ENCODE data around the gene GMNC. TPM values are rescaled to one million over a fixed set of nuclear protein-coding genes. Genes with fewer than 3 reads are reported as not detected.

The GMNC gene
- total RNA-seq, 1 donor from 2014 or later = under 0.01 TPM

DNA sequence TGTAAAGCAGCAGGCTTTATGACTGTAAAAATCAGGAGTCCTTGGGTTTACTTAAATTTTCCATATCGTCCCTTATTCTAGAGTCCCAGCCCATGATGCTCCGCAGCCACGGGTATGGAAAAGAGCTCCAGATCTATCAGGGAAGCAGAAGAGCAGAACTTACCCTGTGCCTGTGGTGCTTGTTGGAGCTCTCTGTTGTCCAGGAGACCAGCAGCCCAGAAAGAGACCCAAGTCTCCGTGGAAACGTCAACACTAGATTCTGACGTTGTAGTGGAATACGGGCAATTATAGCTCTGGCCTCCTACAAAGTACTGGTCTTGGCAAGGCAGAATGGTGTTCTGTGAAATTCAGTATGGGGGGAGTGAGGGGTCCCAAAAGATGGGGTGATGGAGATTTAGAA, 2.0 kb downstream of the GMNC start:
- no peak for TF ChIP-seq CTCF (IDR thresholded peaks at IDR 0.05; ENCODE audit: insufficient read depth, low read length, severe bottlenecking)
- no peaks in the 10 kb centered on the region for H3K36me3 ChIP-seq (ENCODE audit: control insufficient read depth, insufficient read depth, low read length)
- DNase-seq (ENCODE audit: low read depth) (no peak), FAIRE-seq (no peak)
- H3K4me3 ChIP-seq (ENCODE audit: low read depth, low read length) = no peak overlapping the region
- no peaks in the 10 kb centered on the region for H3K27me3 ChIP-seq (ENCODE audit: control insufficient read depth, insufficient read depth, low read length)

GRCh38 chr3:190855151-190855550, 7.3 kb downstream of the GMNC start:
- DNase-seq (ENCODE audit: low read depth) = no peak
- no peak for FAIRE-seq
- H3K27me3 ChIP-seq (ENCODE audit: control insufficient read depth, insufficient read depth, low read length) = no peaks in the 10 kb centered on the region
- TF ChIP-seq CTCF (IDR thresholded peaks at IDR 0.05; ENCODE audit: insufficient read depth, low read length, severe bottlenecking) = no peak
- no peaks in the 10 kb centered on the region for H3K36me3 ChIP-seq (ENCODE audit: control insufficient read depth, insufficient read depth, low read length)
- H3K4me3 ChIP-seq (ENCODE audit: low read depth, low read length) = no peak overlapping the region

DNA sequence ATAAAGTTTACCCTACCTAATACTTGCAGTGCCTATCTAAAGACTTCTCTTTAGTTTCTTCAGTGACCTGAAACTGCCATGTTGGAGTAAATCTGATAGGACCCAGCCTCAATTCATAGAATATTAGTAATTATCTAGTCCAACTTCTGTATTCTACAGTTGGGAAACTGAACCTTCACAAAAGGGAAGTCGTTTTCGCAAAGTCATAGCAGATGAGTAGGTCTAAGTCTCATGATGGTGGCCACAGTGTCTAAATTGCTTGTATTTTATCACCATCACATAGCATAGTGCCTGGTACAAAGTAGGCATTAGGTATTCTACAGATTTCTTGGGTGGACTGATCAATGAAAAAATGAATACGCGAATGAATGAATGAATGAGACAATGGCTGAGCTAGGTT, 8.4 kb downstream of the GMNC start:
- Histone ChIP-seq H3K4me3 (ENCODE audit: low read depth, low read length) (no peak overlapping the region), H3K36me3 (ENCODE audit: control insufficient read depth, insufficient read depth, low read length) (no peaks in the 10 kb centered on the region), H3K27me3 (ENCODE audit: control insufficient read depth, insufficient read depth, low read length) (no peaks in the 10 kb centered on the region)
- no peak for TF ChIP-seq CTCF (IDR thresholded peaks at IDR 0.05; ENCODE audit: insufficient read depth, low read length, severe bottlenecking)
- no peak for FAIRE-seq
- no peak for DNase-seq (ENCODE audit: low read depth)

- TF ChIP-seq CTCF (IDR thresholded peaks at IDR 0.05; ENCODE audit: insufficient read depth, low read length, severe bottlenecking) = no peak
- H3K4me3 ChIP-seq (ENCODE audit: low read depth, low read length) = no peak overlapping the region
- no peaks in the 10 kb centered on the region for H3K27me3 ChIP-seq (ENCODE audit: control insufficient read depth, insufficient read depth, low read length)
- no peak for FAIRE-seq
- no peaks in the 10 kb centered on the region for H3K36me3 ChIP-seq (ENCODE audit: control insufficient read depth, insufficient read depth, low read length)
- DNase-seq (ENCODE audit: low read depth) = peak; percentile 70
These were observed 9.0 kb downstream of the GMNC start for GRCh38 chr3:190853464-190853863.

DNA sequence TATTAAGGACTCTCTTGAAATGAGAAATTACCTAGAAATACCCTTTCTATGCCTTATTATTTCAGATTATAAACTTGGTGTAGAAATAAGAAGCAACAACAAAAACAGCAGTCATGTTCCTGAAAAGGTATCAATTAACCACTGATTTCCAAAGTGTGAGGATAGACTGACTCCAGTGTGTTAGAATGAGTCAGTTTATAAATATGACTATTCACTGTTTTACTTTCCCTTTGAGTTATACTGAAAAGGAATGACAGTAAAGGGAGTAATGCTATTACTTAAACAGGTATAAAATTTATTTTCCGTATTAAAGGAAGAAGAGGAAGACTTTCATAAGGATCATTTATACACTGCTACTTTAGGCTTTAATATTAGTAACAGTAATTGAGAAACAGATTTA, 12.9 kb downstream of the GMNC start:
- no peak for TF ChIP-seq CTCF (IDR thresholded peaks at IDR 0.05; ENCODE audit: insufficient read depth, low read length, severe bottlenecking)
- Histone ChIP-seq H3K36me3 (ENCODE audit: control insufficient read depth, insufficient read depth, low read length) (no peaks in the 10 kb centered on the region), H3K4me3 (ENCODE audit: low read depth, low read length) (no peak overlapping the region), H3K27me3 (ENCODE audit: control insufficient read depth, insufficient read depth, low read length) (no peaks in the 10 kb centered on the region)
- FAIRE-seq = no peak
- DNase-seq (ENCODE audit: low read depth) = peak; percentile 26

- DNase-seq (ENCODE audit: low read depth) (peak; percentile 56), FAIRE-seq (no peak)
- Histone ChIP-seq H3K27me3 (ENCODE audit: control insufficient read depth, insufficient read depth, low read length) (no peaks in the 10 kb centered on the region), H3K4me3 (ENCODE audit: low read depth, low read length) (no peak overlapping the region), H3K36me3 (ENCODE audit: control insufficient read depth, insufficient read depth, low read length) (no peaks in the 10 kb centered on the region)
- TF ChIP-seq CTCF (IDR thresholded peaks at IDR 0.05; ENCODE audit: insufficient read depth, low read length, severe bottlenecking) = no peak
These were observed 13.6 kb downstream of the GMNC start for GRCh38 chr3:190848870-190849269.
